ENCODE measurements around the gene FSTL4. TPM values are rescaled to one million over a fixed set of nuclear protein-coding genes. Genes with fewer than 3 reads are reported as not detected.

FSTL4 gene
- total and polyA plus RNA-seq, 2 donors from 2014 or later = 0.09 to 4.0 TPM

GRCh38 chr5:133273661-133274596, 338.4 kb downstream of the FSTL4 start:
- FAIRE-seq = no peak
- Histone ChIP-seq H3K36me3 (ENCODE audit: control insufficient read depth in 2 of 3, insufficient read depth in 3 of 3, low read length in 3 of 3) (no peaks in the 10 kb centered on the region), H3K9me3 (ENCODE audit: control insufficient read depth in 2 of 3, insufficient read depth in 1 of 3, low read length in 3 of 3) (no peaks in the 10 kb centered on the region), H3K4me1 (ENCODE audit: control insufficient read depth in 2 of 3, insufficient read depth in 2 of 3, low read depth in 1 of 3, low read length in 3 of 3) (no peaks in the 10 kb centered on the region), H3K4me3 (ENCODE audit: low read length in 3 of 3) (no peak overlapping the region), H3K9ac (ENCODE audit: low read length in 3 of 3) (no peak overlapping the region), H3K27ac (ENCODE audit: low read depth in 2 of 2, low read length in 2 of 2) (no peak overlapping the region), H3K27me3 (ENCODE audit: control insufficient read depth, insufficient read depth, low read length) (no peaks in the 10 kb centered on the region)
- DNase-seq = peak in 1 of 5 donors; percentile 31
- intact Hi-C loops (cut with DNase I) = no loop called here
- TF ChIP-seq, protein P1, sequence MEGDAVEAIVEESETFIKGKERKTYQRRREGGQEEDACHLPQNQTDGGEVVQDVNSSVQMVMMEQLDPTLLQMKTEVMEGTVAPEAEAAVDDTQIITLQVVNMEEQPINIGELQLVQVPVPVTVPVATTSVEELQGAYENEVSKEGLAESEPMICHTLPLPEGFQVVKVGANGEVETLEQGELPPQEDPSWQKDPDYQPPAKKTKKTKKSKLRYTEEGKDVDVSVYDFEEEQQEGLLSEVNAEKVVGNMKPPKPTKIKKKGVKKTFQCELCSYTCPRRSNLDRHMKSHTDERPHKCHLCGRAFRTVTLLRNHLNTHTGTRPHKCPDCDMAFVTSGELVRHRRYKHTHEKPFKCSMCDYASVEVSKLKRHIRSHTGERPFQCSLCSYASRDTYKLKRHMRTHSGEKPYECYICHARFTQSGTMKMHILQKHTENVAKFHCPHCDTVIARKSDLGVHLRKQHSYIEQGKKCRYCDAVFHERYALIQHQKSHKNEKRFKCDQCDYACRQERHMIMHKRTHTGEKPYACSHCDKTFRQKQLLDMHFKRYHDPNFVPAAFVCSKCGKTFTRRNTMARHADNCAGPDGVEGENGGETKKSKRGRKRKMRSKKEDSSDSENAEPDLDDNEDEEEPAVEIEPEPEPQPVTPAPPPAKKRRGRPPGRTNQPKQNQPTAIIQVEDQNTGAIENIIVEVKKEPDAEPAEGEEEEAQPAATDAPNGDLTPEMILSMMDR (IDR thresholded peaks at IDR 0.05; ENCODE audit: borderline replicate concordance, extremely low read depth, insufficient read depth) = no peak

GRCh38 chr5:133272345-133272744, 340.0 kb downstream of the FSTL4 start:
- no peak for FAIRE-seq
- H3K36me3 ChIP-seq (ENCODE audit: control insufficient read depth in 2 of 3, insufficient read depth in 3 of 3, low read length in 3 of 3) = no peaks in the 10 kb centered on the region

GRCh38 chr5:133271606-133272005, 340.7 kb downstream of the FSTL4 start:
- no peaks in the 10 kb centered on the region for H3K36me3 ChIP-seq (ENCODE audit: control insufficient read depth in 2 of 3, insufficient read depth in 3 of 3, low read length in 3 of 3)
- TF ChIP-seq, protein P1 (IDR thresholded peaks at IDR 0.05; ENCODE audit: borderline replicate concordance, extremely low read depth, insufficient read depth) = no peak
- H3K27ac ChIP-seq (ENCODE audit: low read depth in 2 of 2, low read length in 2 of 2) = no peak overlapping the region
- no peak overlapping the region for H3K9ac ChIP-seq (ENCODE audit: low read length in 3 of 3)
- no peak overlapping the region for H3K4me3 ChIP-seq (ENCODE audit: low read length in 3 of 3)
- H3K27me3 ChIP-seq (ENCODE audit: control insufficient read depth, insufficient read depth, low read length) = no peaks in the 10 kb centered on the region
- DNase-seq = no peak
- intact Hi-C loops (cut with DNase I) = no loop called here
- H3K4me1 ChIP-seq (ENCODE audit: control insufficient read depth in 2 of 3, insufficient read depth in 2 of 3, low read depth in 1 of 3, low read length in 3 of 3) = peaks cover 0 to 7% (median 5%) of the 10 kb centered on the region in 3 donors
- no peak for FAIRE-seq
- no peaks in the 10 kb centered on the region for H3K9me3 ChIP-seq (ENCODE audit: control insufficient read depth in 2 of 3, insufficient read depth in 1 of 3, low read length in 3 of 3)

More at GRCh38 chr5:133272345-133272744, 340.0 kb downstream of the FSTL4 start:
- Histone ChIP-seq H3K9me3 (ENCODE audit: control insufficient read depth in 2 of 3, insufficient read depth in 1 of 3, low read length in 3 of 3) (no peaks in the 10 kb centered on the region), H3K27me3 (ENCODE audit: control insufficient read depth, insufficient read depth, low read length) (no peaks in the 10 kb centered on the region), H3K27ac (ENCODE audit: low read depth in 2 of 2, low read length in 2 of 2) (no peak overlapping the region), H3K4me3 (ENCODE audit: low read length in 3 of 3) (no peak overlapping the region), H3K4me1 (ENCODE audit: control insufficient read depth in 2 of 3, insufficient read depth in 2 of 3, low read depth in 1 of 3, low read length in 3 of 3) (peaks cover 0 to 6% (median 1%) of the 10 kb centered on the region in 3 donors), H3K9ac (ENCODE audit: low read length in 3 of 3) (no peak overlapping the region)
- DNase-seq = no peak
- TF ChIP-seq, protein P1 (IDR thresholded peaks at IDR 0.05; ENCODE audit: borderline replicate concordance, extremely low read depth, insufficient read depth) = no peak
- intact Hi-C loops (cut with DNase I) = no loop called here
